B cell (primary cell): ENCODE measurements around the gene ATXN7. TPM values are rescaled to one million over a fixed set of nuclear protein-coding genes. Genes with fewer than 3 reads are reported as not detected.
A peak's percentile ranks its signal among the peaks of the same experiment; 100 is the strongest.

Experiments used
- ATAC-seq: fragments of 200-7000 bp; cut with Tn5 transposase; one replicate; pipeline ENCODE4 v1.10.0; 2021; ENCODE audit warnings: low read depth, mild to moderate bottlenecking, moderate number of reproducible peaks, moderate library complexity
- CTCF ChIA-PET: fragments of 350-600 bp; sonication (Branson Sonifier 250); formaldehyde crosslinking; loops from one replicate; lab custom pipeline; 2021; ENCODE audit warnings: antibody characterized with exemption, inconsistent platforms; lab: Charles Lee
- POLR2A ChIA-PET: fragments of 350-600 bp; sonication (Branson Sonifier 250); formaldehyde crosslinking; loops from one replicate; lab custom pipeline; 2021; ENCODE audit warnings: antibody characterized with exemption; lab: Charles Lee
- DNase-seq: peaks from one replicate; pipeline ENCODE4 v3.0.0; 2013
- H2AFZ ChIP-seq: 2 replicates; pipeline ENCODE4 v1.6.1; 2012; ENCODE audit warnings: mild to moderate bottlenecking, low read depth, low read length; ENCODE audit not compliant: insufficient read depth, poor library complexity, severe bottlenecking
- H3K27ac ChIP-seq, 2 donors: 1 replicate in 1 of 2; 2 replicates in 1 of 2; pipeline ENCODE4 v1.5.1; 2012 to 2013; ENCODE audit warnings: low read length in 2 of 2, mild to moderate bottlenecking in 2 of 2, moderate library complexity in 1 of 2
- H3K27me3 ChIP-seq, 4 experiments: fragments of 200-600 bp in 1 of 4; sonication (generic) in 1 of 4; replicated peaks in 1 of 4; 1 replicate in 2 of 4; 2 replicates in 2 of 4; pipeline versions ENCODE4 v1.6.1 to v1.7.0; 2013 to 2016; ENCODE audit warnings: low read length in 3 of 4, mild to moderate bottlenecking in 2 of 4, mixed read lengths in 1 of 4, moderate library complexity in 1 of 4; ENCODE audit not compliant: insufficient read depth in 4 of 4, control insufficient read depth in 3 of 4; ENCODE audit errors: control extremely low read depth in 1 of 4
- H3K36me3 ChIP-seq, 2 experiments: replicated peaks in 1 of 2; 1 replicate in 1 of 2; 2 replicates in 1 of 2; pipeline versions ENCODE4 v1.6.1 to v1.7.1; 2013; ENCODE audit warnings: low read length in 1 of 2; ENCODE audit not compliant: insufficient read depth in 2 of 2, control insufficient read depth in 1 of 2; ENCODE audit errors: control extremely low read depth in 1 of 2, extremely low read depth in 1 of 2
- H3K4me1 ChIP-seq, 2 donors: fragments of 200-600 bp in 1 of 2; sonication (generic) in 1 of 2; 1 replicate in 1 of 2; 2 replicates in 1 of 2; pipeline versions ENCODE4 v1.5.1 to v1.6.1; 2013 to 2017; ENCODE audit warnings: low read length in 2 of 2; ENCODE audit not compliant: control insufficient read depth in 2 of 2, insufficient read depth in 2 of 2
- H3K4me2 ChIP-seq: replicated peaks from 2 replicates; pipeline ENCODE3; 2012; ENCODE audit warnings: mild to moderate bottlenecking, low read depth, low read length; ENCODE audit not compliant: poor library complexity, severe bottlenecking
- H3K4me3 ChIP-seq, 5 experiments: fragments of 200-600 bp in 1 of 5; sonication (generic) in 1 of 5; 1 replicate in 3 of 5; 2 replicates in 2 of 5; pipeline versions ENCODE4 v1.5.1 to v1.7.0; 2011 to 2016; ENCODE audit warnings: low read length in 4 of 5, mild to moderate bottlenecking in 4 of 5, low read depth in 2 of 5, control low read depth in 1 of 5, moderate library complexity in 1 of 5; ENCODE audit not compliant: insufficient read depth in 1 of 5; ENCODE audit errors: control extremely low read depth in 1 of 5, extremely low read depth in 1 of 5
- H3K79me2 ChIP-seq: fragments of 200-600 bp; sonication (generic); one replicate; pipeline ENCODE4 v1.6.0; 2016; ENCODE audit warnings: low read length; ENCODE audit not compliant: control insufficient read depth, insufficient read depth
- H3K9ac ChIP-seq: fragments of 200-600 bp; sonication (generic); 2 replicates; pipeline ENCODE4 v1.6.1; 2017; ENCODE audit warnings: mild to moderate bottlenecking, low read length, moderate library complexity
- H3K9me3 ChIP-seq, 3 donors: one replicate each; pipeline versions ENCODE4 v1.6.1 to v1.7.1; 2013; ENCODE audit warnings: low read length in 2 of 3; ENCODE audit not compliant: control insufficient read depth in 2 of 3, insufficient read depth in 1 of 3; ENCODE audit errors: control extremely low read depth in 1 of 3
- H4K20me1 ChIP-seq: 2 replicates; pipeline ENCODE4 v1.6.0; 2012; ENCODE audit warnings: mild to moderate bottlenecking, low read length; ENCODE audit not compliant: insufficient read depth, control insufficient read depth, poor library complexity, severe bottlenecking
- H3K27ac Mint-ChIP-seq: one replicate; pipeline ENCODE4 v1.8.0; 2021; ENCODE audit warnings: mixed read lengths
- H3K27me3 Mint-ChIP-seq: one replicate; pipeline ENCODE4 v1.8.0; 2021; ENCODE audit warnings: mixed read lengths
- H3K4me1 Mint-ChIP-seq: one replicate; pipeline ENCODE4 v1.8.0; 2021; ENCODE audit warnings: mixed read lengths
- H3K4me3 Mint-ChIP-seq: one replicate; pipeline ENCODE4 v1.8.0; 2021; ENCODE audit warnings: mixed read lengths
- H3K9me3 Mint-ChIP-seq: one replicate; pipeline ENCODE4 v1.8.0; 2022; ENCODE audit warnings: mixed read lengths; ENCODE audit not compliant: insufficient read depth
- EZH2 ChIP-seq: IDR thresholded peaks from 2 replicates; pipeline ENCODE4 v1.6.1; 2012; ENCODE audit warnings: borderline replicate concordance, low read depth, mild to moderate bottlenecking, moderate library complexity, low read length; ENCODE audit not compliant: insufficient read depth, poor library complexity, severe bottlenecking
- WGBS: methylation state at CpG from one replicate; pipeline ENCODE4 v1.1.5; 2013; ENCODE audit warnings: missing lambda C conversion rate; ENCODE audit not compliant: insufficient coverage; 5-methylcytosine and 5-hydroxymethylcytosine counted together
- intact Hi-C: fragments of 100-400 bp; cut with micrococcal nuclease; formaldehyde crosslinking; loops from one replicate; pipeline ENCODE4 v1.10.0; 2022
- polyA plus RNA-seq: library from polyadenylated mRNA; depleted of rRNA; stranded (reverse); fragments of >200 nt; gene quantifications from 2 replicates; pipeline ENCODE4 v1.2.3, GENCODE V29; 2012
- total RNA-seq, 2 donors: library from RNA; stranded (reverse); fragments of 120-200 nt in 1 of 2; gene quantifications; 1 replicate in 1 of 2; 2 replicates in 1 of 2; pipeline versions ENCODE4 v1.2.3 to v1.2.4, GENCODE V29; 2013 to 2022
- TF ChIP-seq, protein P1 (sequence below): fragments of 200-600 bp; IDR thresholded peaks from one replicate; pipeline ENCODE4 v1.8.0; 2022; ENCODE audit warnings: antibody characterized with exemption, mild to moderate bottlenecking

Gene ATXN7
- total and polyA plus RNA-seq, 2 donors (not counting 1 experiment from before 2014, with no cell fraction given): 18.1 to 74.3 TPM

DNA sequence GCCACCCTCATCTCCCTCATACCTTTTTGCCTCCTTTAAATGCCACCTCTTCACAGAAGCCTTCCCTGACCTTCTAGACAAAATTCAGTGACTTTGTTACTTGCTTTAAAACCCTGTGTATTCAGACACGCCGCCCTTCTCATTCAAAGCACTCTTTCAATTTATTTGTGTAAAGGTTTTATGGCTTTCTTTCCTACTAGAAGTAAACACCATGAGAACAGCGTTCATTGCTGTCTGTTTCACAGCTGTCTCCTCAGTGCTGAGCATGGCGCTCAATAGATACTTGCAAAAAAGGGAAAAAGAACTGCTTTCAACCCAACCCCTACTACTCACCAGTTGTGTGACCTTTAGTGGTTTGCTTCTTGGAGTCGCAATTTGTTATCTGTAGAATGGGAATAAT is 17.0 kb downstream of the ATXN7 start:
- POLR2A ChIA-PET: no interaction called here
- no peaks in the 10 kb centered on the region for H3K9me3 Mint-ChIP-seq
- no peak overlapping the region for H3K4me3 ChIP-seq
- H3K4me1 ChIP-seq: peaks cover 7 to 14% of the 10 kb centered on the region in 2 donors
- TF ChIP-seq, protein P1, sequence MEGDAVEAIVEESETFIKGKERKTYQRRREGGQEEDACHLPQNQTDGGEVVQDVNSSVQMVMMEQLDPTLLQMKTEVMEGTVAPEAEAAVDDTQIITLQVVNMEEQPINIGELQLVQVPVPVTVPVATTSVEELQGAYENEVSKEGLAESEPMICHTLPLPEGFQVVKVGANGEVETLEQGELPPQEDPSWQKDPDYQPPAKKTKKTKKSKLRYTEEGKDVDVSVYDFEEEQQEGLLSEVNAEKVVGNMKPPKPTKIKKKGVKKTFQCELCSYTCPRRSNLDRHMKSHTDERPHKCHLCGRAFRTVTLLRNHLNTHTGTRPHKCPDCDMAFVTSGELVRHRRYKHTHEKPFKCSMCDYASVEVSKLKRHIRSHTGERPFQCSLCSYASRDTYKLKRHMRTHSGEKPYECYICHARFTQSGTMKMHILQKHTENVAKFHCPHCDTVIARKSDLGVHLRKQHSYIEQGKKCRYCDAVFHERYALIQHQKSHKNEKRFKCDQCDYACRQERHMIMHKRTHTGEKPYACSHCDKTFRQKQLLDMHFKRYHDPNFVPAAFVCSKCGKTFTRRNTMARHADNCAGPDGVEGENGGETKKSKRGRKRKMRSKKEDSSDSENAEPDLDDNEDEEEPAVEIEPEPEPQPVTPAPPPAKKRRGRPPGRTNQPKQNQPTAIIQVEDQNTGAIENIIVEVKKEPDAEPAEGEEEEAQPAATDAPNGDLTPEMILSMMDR: no peak
- TF ChIP-seq EZH2: no peak
- CTCF ChIA-PET: no interaction called here
- no peak overlapping the region for H3K27ac ChIP-seq
- peak overlapping the region; percentile 48 for H3K27ac Mint-ChIP-seq
- H3K4me1 Mint-ChIP-seq: peaks cover 57% of the 10 kb centered on the region
- intact Hi-C loops: no loop called here
- H3K36me3 ChIP-seq: no peaks in the 10 kb centered on the region
- H3K4me3 Mint-ChIP-seq: no peak overlapping the region
- H3K27me3 ChIP-seq: no peaks in the 10 kb centered on the region
- H3K9ac ChIP-seq: no peak overlapping the region
- no peaks in the 10 kb centered on the region for H3K27me3 Mint-ChIP-seq
- no peaks in the 10 kb centered on the region for H3K9me3 ChIP-seq
- ATAC-seq (no peak), DNase-seq (no peak)
- H4K20me1 ChIP-seq: peaks cover 78% of the 10 kb centered on the region
- H3K4me2 ChIP-seq: no peak overlapping the region
- H2AFZ ChIP-seq: no peak overlapping the region
- H3K79me2 ChIP-seq: peaks cover 98% of the 10 kb centered on the region
- WGBS: no CpG with 5 or more reads among the region's 5 CpGs

DNA sequence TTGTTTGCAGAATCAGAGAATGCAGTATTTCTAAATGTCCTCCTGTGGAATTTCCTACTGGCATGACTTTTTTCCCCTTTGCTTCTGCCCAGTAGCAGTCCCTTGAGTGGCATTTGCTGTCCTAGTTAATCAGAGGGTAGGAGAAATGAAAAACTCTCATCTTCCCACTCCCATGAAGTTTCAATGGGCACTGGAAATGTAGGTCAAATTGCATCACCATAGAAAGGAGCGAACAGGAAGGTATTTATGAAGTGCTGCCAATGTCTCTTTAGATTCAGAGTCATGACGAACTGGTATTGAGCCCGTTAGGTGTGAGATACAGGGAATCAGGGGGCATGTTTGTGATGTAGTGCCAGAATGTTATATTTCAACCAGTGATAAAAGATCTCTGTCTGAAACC is 23.2 kb downstream of the ATXN7 start:
- no peaks in the 10 kb centered on the region for H3K27me3 ChIP-seq
- ATAC-seq (no peak), DNase-seq (no peak)
- H3K27me3 Mint-ChIP-seq: no peaks in the 10 kb centered on the region
- no peak overlapping the region for H2AFZ ChIP-seq
- intact Hi-C loops: loop anchor here (2.0 kb wide), 1 partner anchor 16 kb away; no protein-coding TSS in a partner anchor
- peaks cover 0 to 5% of the 10 kb centered on the region in 2 experiments for H3K36me3 ChIP-seq
- H3K4me3 ChIP-seq: no peak overlapping the region
- H3K27ac ChIP-seq: no peak overlapping the region
- H3K4me2 ChIP-seq: no peak overlapping the region
- ChIA-PET CTCF (no interaction called here), POLR2A (no interaction called here)
- no peaks in the 10 kb centered on the region for H3K4me1 ChIP-seq
- no peak overlapping the region for H3K9ac ChIP-seq
- H3K9me3 Mint-ChIP-seq: no peaks in the 10 kb centered on the region
- peaks cover 32% of the 10 kb centered on the region for H3K4me1 Mint-ChIP-seq
- no peaks in the 10 kb centered on the region for H3K9me3 ChIP-seq
- TF ChIP-seq, protein P1: no peak
- no peak for TF ChIP-seq EZH2
- no peak overlapping the region for H3K27ac Mint-ChIP-seq
- peaks cover 69% of the 10 kb centered on the region for H3K79me2 ChIP-seq
- 100% methylated on average over 2 of the region's 3 CpGs for WGBS
- H4K20me1 ChIP-seq: peaks cover 50% of the 10 kb centered on the region
- no peak overlapping the region for H3K4me3 Mint-ChIP-seq
